SKM-1 treated with dmso at 0.1 percent for 144 hours (cell line): ENCODE measurements around the gene FRMPD1.

Experiments used
- DNase-seq: peaks from one replicate; lab custom pipeline; 2025; ENCODE audit not compliant: unreplicated experiment; lab: John Stamatoyannopoulos, UW

The FRMPD1 gene

GRCh38 chr9:37678789-37679273 lies 28.1 kb downstream of the FRMPD1 start:
- no peak for DNase-seq

GRCh38 chr9:37679649-37680402 lies 29.1 kb downstream of the FRMPD1 start:
- no peak for DNase-seq

- DNase-seq = no peak
Measured at GRCh38 chr9:37682951-37683350, 32.2 kb downstream of the FRMPD1 start.

- no peak for DNase-seq
Measured at GRCh38 chr9:37683531-37684371, 33.0 kb downstream of the FRMPD1 start.

GRCh38 chr9:37692622-37693221 lies 42.0 kb downstream of the FRMPD1 start:
- DNase-seq = no peak

- DNase-seq = no peak
Measured at GRCh38 chr9:37693260-37693659, 42.5 kb downstream of the FRMPD1 start.

GRCh38 chr9:37694355-37694754 lies 43.6 kb downstream of the FRMPD1 start:
- DNase-seq = no peak

GRCh38 chr9:37696528-37696927 lies 45.8 kb downstream of the FRMPD1 start:
- DNase-seq = no peak

GRCh38 chr9:37700131-37700530 lies 49.4 kb downstream of the FRMPD1 start:
- no peak for DNase-seq

GRCh38 chr9:37700900-37701299 lies 50.1 kb downstream of the FRMPD1 start:
- DNase-seq = no peak

- no peak for DNase-seq
Measured at GRCh38 chr9:37705787-37706186, 55.0 kb downstream of the FRMPD1 start.

GRCh38 chr9:37706290-37706689 lies 55.5 kb downstream of the FRMPD1 start:
- DNase-seq = no peak

- DNase-seq = no peak
Measured at GRCh38 chr9:37707748-37708147, 57.0 kb downstream of the FRMPD1 start.

- DNase-seq = peak; percentile 31
Measured at GRCh38 chr9:37710046-37710445, 59.3 kb downstream of the FRMPD1 start.

GRCh38 chr9:37715260-37715659 lies 64.5 kb downstream of the FRMPD1 start:
- no peak for DNase-seq

- no peak for DNase-seq
Measured at GRCh38 chr9:37715991-37716505, 65.3 kb downstream of the FRMPD1 start.

- peak; percentile 38 for DNase-seq
Measured at GRCh38 chr9:37719526-37719925, 68.8 kb downstream of the FRMPD1 start.

- no peak for DNase-seq
Measured at GRCh38 chr9:37727013-37727412, 76.3 kb downstream of the FRMPD1 start.

GRCh38 chr9:37729499-37729898 lies 78.7 kb downstream of the FRMPD1 start:
- DNase-seq = no peak

GRCh38 chr9:37730256-37730655 lies 79.5 kb downstream of the FRMPD1 start:
- no peak for DNase-seq

- no peak for DNase-seq
Measured at GRCh38 chr9:37730839-37731238, 80.1 kb downstream of the FRMPD1 start.
